Activated CD4-positive, alpha-beta T cell treated with anti-CD3 and anti-CD28 coated beads for 24 hours (primary cell): Measurements from ENCODE around the gene GJB4.
"Not testable (repeated sequence)": the region's sequence is repeated elsewhere in the genome, so short reads cannot be mapped to it uniquely, and the experiment has no call there.

Source experiments
- DNase-seq, 2 donors: peaks; one replicate each; pipeline ENCODE4 v3.0.0-alpha.2; 2020; ENCODE audit warnings: low read depth in 2 of 2

GJB4 gene

DNA sequence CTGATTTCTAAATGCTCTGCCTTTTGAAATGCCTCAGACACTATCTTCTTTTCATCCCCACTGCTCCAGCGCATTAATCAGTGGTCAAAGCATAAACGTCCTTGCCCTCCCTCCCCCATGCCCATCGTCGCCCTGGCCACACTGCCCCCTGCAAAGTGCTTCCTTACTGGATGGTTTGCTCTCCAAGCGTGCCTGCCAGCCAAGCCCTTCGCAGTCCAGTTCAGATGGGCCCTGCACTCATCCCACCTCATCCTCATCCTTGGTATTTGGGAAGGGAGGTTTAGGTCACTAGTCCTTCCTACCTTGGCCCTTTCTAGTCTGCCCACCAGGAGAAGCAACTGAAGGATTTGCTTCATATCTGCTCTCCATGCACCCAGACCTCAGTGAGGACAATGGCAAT lies 36.4 kb downstream of the GJB4 start:
- no peak for DNase-seq

DNA sequence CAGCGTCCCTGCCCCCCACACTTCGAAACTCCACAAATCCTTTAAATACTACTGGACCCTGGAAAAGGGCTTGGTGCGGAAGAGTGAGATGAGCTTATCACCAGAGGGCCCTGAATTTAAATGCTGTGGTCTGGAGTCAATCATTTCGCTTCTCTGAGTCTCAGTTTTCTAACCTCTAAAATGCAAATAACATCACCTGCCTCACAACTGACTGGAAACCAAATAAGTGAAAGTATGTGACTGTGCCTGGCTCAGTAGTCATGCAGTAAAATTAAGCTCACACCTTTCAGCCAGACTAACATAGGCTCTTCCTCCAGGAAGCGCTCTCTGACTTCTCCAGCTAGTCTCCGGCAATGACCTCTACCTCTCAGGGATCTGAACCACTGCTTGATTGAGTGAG lies 37.5 kb downstream of the GJB4 start:
- DNase-seq: no peak

DNA sequence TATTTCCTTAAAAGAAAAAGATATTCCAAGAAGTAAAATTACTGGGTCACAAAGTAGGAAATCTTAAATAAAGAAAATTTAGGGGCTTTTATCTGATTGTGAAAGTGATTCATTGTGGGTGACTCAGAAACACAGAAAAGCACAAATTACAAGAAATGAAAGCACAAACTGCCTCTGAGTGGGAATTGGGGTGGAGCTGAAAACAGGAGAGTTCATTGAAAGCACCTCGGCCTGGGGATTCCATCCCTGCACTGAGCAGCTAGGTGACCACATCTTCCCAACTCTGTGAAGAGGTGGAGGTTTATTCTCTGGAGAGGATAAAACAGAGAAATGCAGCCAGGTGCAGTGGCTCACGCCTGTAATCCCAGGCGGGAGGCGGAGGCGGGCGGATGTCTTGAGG lies 40.7 kb downstream of the GJB4 start:
- no peak for DNase-seq

DNA sequence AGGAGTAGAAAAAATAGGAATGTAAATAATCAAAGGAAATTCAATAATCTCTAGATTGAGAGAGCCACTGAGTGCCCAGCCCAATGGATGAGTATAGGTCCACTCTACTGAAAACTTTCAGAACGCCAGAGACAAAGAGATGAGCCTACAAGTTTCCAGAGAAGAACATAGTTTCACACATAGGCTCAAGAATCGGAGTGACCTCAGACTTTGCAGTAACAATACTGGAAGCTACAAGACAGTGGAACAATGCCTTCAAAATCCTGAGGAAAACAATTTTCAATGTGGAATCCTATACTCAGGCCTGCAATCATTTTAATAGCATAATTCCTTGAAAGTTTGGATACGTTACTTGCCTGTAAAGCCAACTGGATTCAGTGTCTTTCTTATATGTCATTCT lies 44.2 kb downstream of the GJB4 start:
- DNase-seq: no peak

DNA sequence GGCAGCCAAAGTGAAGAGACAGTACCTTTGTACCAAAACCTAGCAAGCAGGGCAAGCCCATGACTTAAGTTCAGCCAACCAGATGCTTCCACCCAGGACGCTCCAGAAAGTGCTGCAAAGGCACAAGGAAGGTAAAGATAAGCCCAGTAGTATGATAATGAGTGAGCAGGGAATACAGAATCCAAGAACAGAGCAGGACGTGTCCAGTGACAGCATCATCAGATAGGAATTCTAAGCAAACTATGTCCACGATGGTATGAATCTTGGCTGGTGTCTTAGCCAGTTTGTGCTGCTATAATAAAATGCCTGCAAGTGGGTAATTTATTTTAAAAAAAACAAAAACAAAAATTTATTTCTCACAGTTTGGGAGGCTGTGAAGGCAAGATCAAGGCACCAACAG lies 46.9 kb downstream of the GJB4 start:
- no peak for DNase-seq

DNA sequence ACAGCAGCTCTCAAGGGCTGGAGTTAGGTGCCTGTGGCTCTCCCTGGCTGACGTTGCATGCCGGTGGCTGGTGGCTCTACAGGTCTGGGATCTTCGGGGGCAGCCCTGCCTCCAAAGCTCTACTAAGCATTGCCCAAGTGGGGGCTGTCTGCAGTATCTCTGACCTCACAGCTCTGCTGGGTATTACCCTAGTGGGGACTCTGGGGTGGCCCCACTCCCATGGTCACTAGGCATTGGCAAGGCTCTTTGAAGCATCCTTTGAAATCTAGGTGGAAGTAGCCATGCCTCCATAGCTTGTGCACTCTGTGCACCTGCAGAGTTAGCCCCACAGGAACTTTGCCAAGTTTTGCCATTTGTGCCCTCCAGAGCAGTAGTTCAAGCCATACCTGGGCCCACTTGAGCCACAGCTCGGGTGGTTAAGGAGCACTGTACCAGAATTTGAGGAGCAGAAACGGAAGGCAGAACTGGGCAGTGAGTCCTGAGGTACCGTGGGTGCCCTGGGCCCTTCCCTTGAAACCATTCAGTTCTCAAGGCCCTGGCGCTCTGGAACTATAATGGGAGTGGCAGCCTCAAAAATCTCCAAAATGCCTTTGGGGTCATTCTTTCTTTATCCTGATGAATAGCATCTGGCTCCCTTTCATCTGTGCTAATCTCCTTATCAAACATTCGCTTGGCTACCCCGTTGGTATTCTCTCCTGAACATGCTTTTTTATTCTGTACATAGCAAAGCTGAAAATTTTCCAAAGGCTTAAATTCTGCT lies 48.7 kb downstream of the GJB4 start:
- no peak for DNase-seq

DNA sequence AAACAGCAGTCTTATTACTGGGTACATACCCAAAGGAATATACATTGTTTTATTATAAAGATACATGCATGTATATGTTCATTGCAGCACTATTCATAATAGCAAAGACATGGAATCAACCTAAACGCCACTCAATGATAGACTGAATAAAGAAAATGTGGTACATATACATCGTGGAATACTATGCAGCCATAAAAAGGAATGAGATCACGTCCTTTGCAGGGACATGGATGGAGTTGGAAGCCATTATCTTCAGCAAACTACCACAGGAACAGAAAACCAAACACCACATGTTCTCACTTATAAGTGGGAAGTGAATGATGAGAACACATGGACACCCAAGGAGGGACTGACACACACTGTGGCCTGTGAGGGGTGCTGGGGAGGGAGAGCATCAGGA lies 51.2 kb downstream of the GJB4 start:
- not testable (repeated sequence) for DNase-seq
